ENCODE data around the gene FAM72C.
"Not testable (repeated sequence)": the region's sequence is repeated elsewhere in the genome, so short reads cannot be mapped to it uniquely, and the experiment has no call there.

Gene FAM72C

DNA sequence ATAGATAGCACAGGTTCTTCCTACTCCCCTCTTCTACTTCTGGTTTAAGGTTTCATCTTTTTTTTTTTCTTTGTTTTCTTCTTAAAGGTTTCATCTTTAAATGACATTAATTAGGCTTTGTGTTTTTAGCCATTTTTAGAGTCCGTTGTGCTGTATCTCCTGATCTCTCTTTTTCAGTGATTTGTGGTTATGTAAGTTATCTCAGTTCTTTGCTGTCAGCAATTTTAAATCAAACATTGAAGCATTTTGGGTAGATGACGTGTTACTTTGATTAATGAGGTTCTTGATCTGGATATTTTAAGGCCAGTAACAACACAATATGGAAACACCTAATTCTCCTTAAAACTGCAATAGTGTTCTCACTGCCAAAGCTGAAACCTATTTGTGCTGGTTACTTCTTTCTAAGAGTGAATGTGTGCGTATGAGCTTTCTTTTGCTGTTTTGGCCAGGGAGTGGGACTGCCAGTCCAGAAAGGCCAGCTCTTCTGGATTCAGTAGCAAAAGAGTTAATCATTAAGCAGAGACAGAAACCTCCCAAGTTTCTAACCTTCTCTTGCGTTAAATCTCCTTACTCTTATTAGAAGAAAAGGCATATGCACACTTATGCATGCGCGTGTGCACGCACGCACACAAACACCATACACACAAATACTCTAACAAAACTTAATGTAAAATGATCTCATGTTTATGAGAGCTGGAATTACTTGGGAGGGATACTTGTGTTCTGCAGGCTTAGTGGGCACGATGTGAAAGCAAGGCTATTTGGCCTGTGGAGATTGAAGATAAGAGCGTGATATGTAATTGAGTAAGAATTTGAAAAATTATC is 17.0 kb upstream of the FAM72C start:
- in situ Hi-C loops (cut with MboI; ENCODE audit: low pct_unique_long_range_greater_than_20kb, low sequenced_read_pairs); DNase-seq: not testable (repeated sequence)

DNA sequence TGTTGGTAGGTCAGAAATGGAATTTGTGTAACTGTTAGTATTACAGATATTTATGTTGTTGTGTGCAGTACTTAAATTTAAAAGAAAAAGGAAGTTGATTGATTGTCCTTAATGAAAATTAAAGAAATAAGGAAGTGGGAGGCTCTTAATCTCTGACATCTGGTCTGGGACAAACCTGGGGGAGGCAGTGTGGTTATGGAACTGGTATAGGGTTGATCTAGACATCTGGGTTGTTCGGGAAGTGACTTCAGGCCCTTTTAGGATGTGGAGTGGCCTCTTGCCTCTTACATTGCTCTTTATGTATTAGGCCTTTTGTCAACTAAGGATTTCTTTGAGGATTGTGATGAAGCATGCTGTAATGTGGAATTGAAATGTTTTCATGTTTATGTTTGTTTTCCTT is 16.1 kb upstream of the FAM72C start:
- DNase-seq; in situ Hi-C loops (cut with MboI; ENCODE audit: low pct_unique_long_range_greater_than_20kb, low sequenced_read_pairs): not testable (repeated sequence)

GRCh38 chr1:143984721-143985473 is 13.1 kb upstream of the FAM72C start:
- in situ Hi-C loops (cut with MboI; ENCODE audit: low pct_unique_long_range_greater_than_20kb, low sequenced_read_pairs); DNase-seq: not testable (repeated sequence)

DNA sequence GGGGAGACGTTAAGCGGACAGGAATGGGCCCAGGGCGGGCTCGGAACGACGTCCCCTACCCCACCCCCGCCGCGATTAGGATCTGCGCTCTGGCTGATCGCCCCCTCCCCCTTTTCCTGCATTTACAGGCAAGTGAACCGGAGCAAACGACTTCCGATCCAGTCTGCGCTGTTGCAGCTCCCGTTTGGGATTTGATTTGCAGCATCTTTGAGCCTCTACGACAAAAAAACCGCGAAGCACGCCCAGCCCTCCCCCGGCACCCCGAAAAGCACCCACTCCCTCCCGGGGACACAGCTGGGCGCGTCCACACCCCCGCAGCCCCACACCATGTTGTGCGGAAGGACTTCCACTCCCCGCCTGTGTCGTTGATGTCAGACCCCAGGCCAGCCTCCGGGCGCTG is 2.6 kb upstream of the FAM72C start:
- peak; percentile 23 for DNase-seq
- in situ Hi-C loops (cut with MboI; ENCODE audit: low pct_unique_long_range_greater_than_20kb, low sequenced_read_pairs): not testable (repeated sequence)

DNA sequence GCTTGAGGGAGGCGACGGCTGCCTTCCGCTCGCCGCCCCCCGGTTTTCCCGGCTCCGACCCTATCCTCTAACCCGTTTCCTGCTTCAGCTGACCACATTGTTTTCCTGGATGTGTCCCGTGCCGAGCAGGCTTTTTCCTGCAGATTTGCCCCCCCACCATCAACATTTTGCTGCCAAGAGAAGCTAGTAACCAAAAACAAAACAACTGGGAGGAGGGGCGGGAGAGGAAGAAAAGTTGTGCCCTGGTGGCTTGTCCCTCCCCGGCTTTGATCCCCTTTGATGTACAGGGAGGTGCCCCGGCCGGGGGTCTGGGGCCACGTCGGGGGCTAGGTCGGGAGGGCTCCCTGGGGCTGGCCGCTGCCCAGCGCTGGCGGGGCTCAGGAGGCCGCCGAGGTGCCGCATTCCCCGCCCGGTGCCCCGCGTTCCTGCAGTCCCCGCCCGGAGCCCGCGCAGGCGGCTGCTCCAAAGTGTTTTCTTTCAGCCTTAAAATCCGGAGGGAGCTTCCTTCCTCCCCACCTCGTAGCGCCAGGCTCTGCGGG is 2.2 kb upstream of the FAM72C start:
- in situ Hi-C loops (cut with MboI; ENCODE audit: low pct_unique_long_range_greater_than_20kb, low sequenced_read_pairs): not testable (repeated sequence)

GRCh38 chr1:143972753-143973326 is 1.1 kb upstream of the FAM72C start:
- in situ Hi-C loops (cut with MboI; ENCODE audit: low pct_unique_long_range_greater_than_20kb, low sequenced_read_pairs); DNase-seq: not testable (repeated sequence)

More for the DNA sequence above, 2.2 kb upstream of the FAM72C start:
- DNase-seq: not testable (repeated sequence)

- in situ Hi-C loops (cut with MboI; ENCODE audit: low pct_unique_long_range_greater_than_20kb, low sequenced_read_pairs): not testable (repeated sequence)
These were observed 5.9 kb downstream of the FAM72C start for GRCh38 chr1:143965860-143966259.

DNA sequence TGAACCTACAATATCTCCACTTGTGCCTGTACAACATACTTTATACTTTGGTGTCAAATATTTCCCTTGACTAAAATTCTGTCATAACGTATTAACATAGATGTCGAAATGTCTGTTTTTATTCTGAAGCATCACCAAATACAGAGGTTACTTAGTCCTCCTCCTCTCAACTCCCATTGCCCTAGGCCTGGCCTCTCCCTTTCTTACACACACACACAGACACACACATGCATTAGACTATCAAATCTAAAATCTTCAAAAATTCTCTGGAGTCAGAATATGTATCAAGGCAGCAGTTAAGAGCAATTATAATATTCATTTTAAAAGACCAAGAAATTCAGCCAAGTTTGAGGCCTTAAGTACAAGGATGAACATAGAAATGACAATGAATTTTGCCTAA is 7.5 kb downstream of the FAM72C start:
- not testable (repeated sequence) for DNase-seq

More at GRCh38 chr1:143965860-143966259, 5.9 kb downstream of the FAM72C start:
- not testable (repeated sequence) for DNase-seq

GRCh38 chr1:143955930-143956329 is 15.9 kb downstream of the FAM72C start:
- in situ Hi-C loops (cut with MboI; ENCODE audit: low pct_unique_long_range_greater_than_20kb, low sequenced_read_pairs); DNase-seq: not testable (repeated sequence)

More for the DNA sequence above, 7.5 kb downstream of the FAM72C start:
- in situ Hi-C loops (cut with MboI; ENCODE audit: low pct_unique_long_range_greater_than_20kb, low sequenced_read_pairs): not testable (repeated sequence)

GRCh38 chr1:143952913-143953312 is 18.9 kb downstream of the FAM72C start:
- in situ Hi-C loops (cut with MboI; ENCODE audit: low pct_unique_long_range_greater_than_20kb, low sequenced_read_pairs): not testable (repeated sequence)

DNA sequence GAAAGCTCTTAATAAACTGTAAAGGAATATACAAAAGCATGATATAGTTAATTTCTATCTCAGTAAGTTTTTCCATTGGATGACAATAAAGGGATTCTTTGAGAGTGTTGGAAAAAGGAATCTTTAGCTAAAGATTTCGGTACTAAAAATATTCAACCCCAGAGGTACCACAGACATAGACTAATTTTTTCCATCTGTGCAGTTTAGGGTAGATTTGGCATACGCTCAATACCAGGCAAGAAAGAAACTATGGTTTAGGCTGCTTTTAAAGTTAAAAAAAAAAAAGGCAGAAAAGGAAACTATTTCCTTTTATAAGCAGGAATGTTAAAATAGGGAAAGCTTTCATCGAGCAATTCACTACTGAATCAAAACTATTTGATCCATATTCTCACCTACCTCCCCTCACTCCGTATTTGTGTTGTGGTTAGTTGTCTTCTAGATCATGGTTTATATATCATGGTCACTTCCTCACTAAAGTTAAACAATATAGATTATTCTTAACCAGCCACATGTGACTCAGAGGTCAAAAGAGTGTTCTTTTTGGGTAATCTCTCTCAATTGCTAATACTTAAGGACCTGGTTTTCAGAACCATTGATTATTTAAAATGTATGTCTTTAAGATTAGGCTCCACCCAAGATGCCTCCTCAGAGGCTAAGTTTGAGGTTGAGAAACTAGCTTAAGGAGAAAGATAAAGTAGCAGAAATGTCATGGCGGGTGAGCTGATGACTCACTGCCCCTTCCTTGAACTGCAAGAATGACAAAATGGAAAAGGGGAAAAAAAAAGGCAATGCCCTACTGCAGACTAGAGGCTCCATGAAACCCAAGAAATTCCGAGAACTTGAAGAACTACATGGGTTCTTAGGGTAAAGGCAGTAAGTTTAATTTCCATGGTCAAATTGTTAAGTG is 20.0 kb downstream of the FAM72C start:
- in situ Hi-C loops (cut with MboI; ENCODE audit: low pct_unique_long_range_greater_than_20kb, low sequenced_read_pairs); DNase-seq: not testable (repeated sequence)

More at GRCh38 chr1:143952913-143953312, 18.9 kb downstream of the FAM72C start:
- DNase-seq: not testable (repeated sequence)

GRCh38 chr1:143947749-143948148 is 24.0 kb downstream of the FAM72C start:
- DNase-seq; in situ Hi-C loops (cut with MboI; ENCODE audit: low pct_unique_long_range_greater_than_20kb, low sequenced_read_pairs): not testable (repeated sequence)

DNA sequence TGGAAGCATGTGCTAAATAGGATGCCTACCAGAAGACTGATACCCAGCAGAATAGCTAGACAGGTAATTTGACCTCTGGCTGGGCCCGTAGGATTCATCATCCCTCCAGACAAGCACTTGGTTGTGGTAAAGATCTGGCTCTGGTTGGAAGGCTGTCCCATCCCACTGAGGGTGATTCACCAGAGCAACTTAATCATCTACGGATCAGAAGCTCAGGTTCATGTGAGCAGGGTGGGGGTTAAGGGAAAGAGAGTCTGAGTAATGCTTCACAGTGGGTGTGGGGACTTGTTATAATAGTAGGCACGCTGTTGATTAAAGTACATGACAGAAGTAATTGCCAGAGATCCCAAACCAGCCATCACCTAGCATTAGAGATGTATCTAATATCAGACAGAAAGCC is 26.5 kb downstream of the FAM72C start:
- DNase-seq; in situ Hi-C loops (cut with MboI; ENCODE audit: low pct_unique_long_range_greater_than_20kb, low sequenced_read_pairs): not testable (repeated sequence)

GRCh38 chr1:143944576-143945240 is 27.1 kb downstream of the FAM72C start:
- in situ Hi-C loops (cut with MboI; ENCODE audit: low pct_unique_long_range_greater_than_20kb, low sequenced_read_pairs); DNase-seq: not testable (repeated sequence)

- DNase-seq; in situ Hi-C loops (cut with MboI; ENCODE audit: low pct_unique_long_range_greater_than_20kb, low sequenced_read_pairs): not testable (repeated sequence)
These were observed 28.3 kb downstream of the FAM72C start for GRCh38 chr1:143943319-143943978.

- in situ Hi-C loops (cut with MboI; ENCODE audit: low pct_unique_long_range_greater_than_20kb, low sequenced_read_pairs): not testable (repeated sequence)
These were observed 29.4 kb downstream of the FAM72C start for GRCh38 chr1:143942238-143942860.

GRCh38 chr1:143939666-143940065 is 32.1 kb downstream of the FAM72C start:
- in situ Hi-C loops (cut with MboI; ENCODE audit: low pct_unique_long_range_greater_than_20kb, low sequenced_read_pairs); DNase-seq: not testable (repeated sequence)

More at GRCh38 chr1:143942238-143942860, 29.4 kb downstream of the FAM72C start:
- DNase-seq: not testable (repeated sequence)

All from KBM-7 (cell line).